ENCODE results near the gene GPR107.

- TF ChIP-seq, protein P1, sequence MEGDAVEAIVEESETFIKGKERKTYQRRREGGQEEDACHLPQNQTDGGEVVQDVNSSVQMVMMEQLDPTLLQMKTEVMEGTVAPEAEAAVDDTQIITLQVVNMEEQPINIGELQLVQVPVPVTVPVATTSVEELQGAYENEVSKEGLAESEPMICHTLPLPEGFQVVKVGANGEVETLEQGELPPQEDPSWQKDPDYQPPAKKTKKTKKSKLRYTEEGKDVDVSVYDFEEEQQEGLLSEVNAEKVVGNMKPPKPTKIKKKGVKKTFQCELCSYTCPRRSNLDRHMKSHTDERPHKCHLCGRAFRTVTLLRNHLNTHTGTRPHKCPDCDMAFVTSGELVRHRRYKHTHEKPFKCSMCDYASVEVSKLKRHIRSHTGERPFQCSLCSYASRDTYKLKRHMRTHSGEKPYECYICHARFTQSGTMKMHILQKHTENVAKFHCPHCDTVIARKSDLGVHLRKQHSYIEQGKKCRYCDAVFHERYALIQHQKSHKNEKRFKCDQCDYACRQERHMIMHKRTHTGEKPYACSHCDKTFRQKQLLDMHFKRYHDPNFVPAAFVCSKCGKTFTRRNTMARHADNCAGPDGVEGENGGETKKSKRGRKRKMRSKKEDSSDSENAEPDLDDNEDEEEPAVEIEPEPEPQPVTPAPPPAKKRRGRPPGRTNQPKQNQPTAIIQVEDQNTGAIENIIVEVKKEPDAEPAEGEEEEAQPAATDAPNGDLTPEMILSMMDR (conservative IDR thresholded peaks at IDR 0.05) = no peak
- no peak for TF ChIP-seq EZH2 (IDR thresholded peaks at IDR 0.05; ENCODE audit: low read depth)
Observed at GRCh38 chr9:130145658-130146057, 92.0 kb downstream of the GPR107 start.

Data from PC-9 (cell line).